Nephron (organoid): ENCODE measurements around the gene MAB21L4.

Experiments
- H3K27ac Mint-ChIP-seq, 3 experiments: 2 replicates each; pipeline ENCODE4 v1.8.0; 2020; ENCODE audit warnings: mixed read lengths in 3 of 3, mild to moderate bottlenecking in 2 of 3, moderate library complexity in 1 of 3
- H3K27me3 Mint-ChIP-seq: 2 replicates; pipeline ENCODE4 v1.8.0; 2021; ENCODE audit warnings: low read depth, mild to moderate bottlenecking, moderate library complexity, mixed read lengths
- H3K36me3 Mint-ChIP-seq: 2 replicates; pipeline ENCODE4 v1.8.0; 2020; ENCODE audit warnings: low read depth, mixed read lengths
- H3K4me1 Mint-ChIP-seq: 2 replicates; pipeline ENCODE4 v1.8.0; 2020; ENCODE audit warnings: mixed read lengths
- H3K4me3 Mint-ChIP-seq, 3 experiments: 2 replicates each; pipeline ENCODE4 v1.8.0; 2020; ENCODE audit warnings: mild to moderate bottlenecking in 3 of 3, mixed read lengths in 3 of 3, moderate library complexity in 2 of 3
- H3K9me3 Mint-ChIP-seq: 2 replicates; pipeline ENCODE4 v1.8.0; 2020; ENCODE audit warnings: mixed read lengths
- CTCF ChIP-seq, 3 experiments: fragments of 200-600 bp; sonication (generic); IDR thresholded peaks; one replicate each; pipeline ENCODE4 v1.5.0; 2021; ENCODE audit warnings: antibody characterized with exemption in 3 of 3; ENCODE audit not compliant: unreplicated experiment in 3 of 3

The MAB21L4 gene

GRCh38 chr2:240839152-240840143 lies 56.5 kb downstream of the MAB21L4 start:
- no peaks in the 10 kb centered on the region for H3K9me3 Mint-ChIP-seq
- no peak for TF ChIP-seq CTCF (IDR thresholded peaks at IDR 0.05; ENCODE audit: unreplicated experiment in 3 of 3)

GRCh38 chr2:240837621-240838020 lies 58.3 kb downstream of the MAB21L4 start:
- Mint-ChIP-seq H3K27me3 (peaks cover 19% of the 10 kb centered on the region), H3K27ac (no peak overlapping the region), H3K4me1 (no peaks in the 10 kb centered on the region), H3K4me3 (no peak overlapping the region), H3K36me3 (no peaks in the 10 kb centered on the region), H3K9me3 (no peaks in the 10 kb centered on the region)
- TF ChIP-seq CTCF (IDR thresholded peaks at IDR 0.05; ENCODE audit: unreplicated experiment in 3 of 3), result no peak

More at GRCh38 chr2:240839152-240840143, 56.5 kb downstream of the MAB21L4 start:
- no peak overlapping the region for H3K4me3 Mint-ChIP-seq
- H3K36me3 Mint-ChIP-seq, result no peaks in the 10 kb centered on the region
- H3K27me3 Mint-ChIP-seq, result peaks cover 15% of the 10 kb centered on the region
- no peak overlapping the region for H3K27ac Mint-ChIP-seq
- H3K4me1 Mint-ChIP-seq, result no peaks in the 10 kb centered on the region

GRCh38 chr2:240836781-240837467 lies 59.0 kb downstream of the MAB21L4 start:
- H3K4me3 Mint-ChIP-seq, result no peak overlapping the region
- H3K4me1 Mint-ChIP-seq, result no peaks in the 10 kb centered on the region
- TF ChIP-seq CTCF (IDR thresholded peaks at IDR 0.05; ENCODE audit: unreplicated experiment in 3 of 3), result no peak

More at GRCh38 chr2:240836781-240837467, 59.0 kb downstream of the MAB21L4 start:
- Mint-ChIP-seq H3K27ac (no peak overlapping the region), H3K36me3 (no peaks in the 10 kb centered on the region), H3K9me3 (no peaks in the 10 kb centered on the region), H3K27me3 (peaks cover 14% of the 10 kb centered on the region)
